ENCODE data around the gene ATP10B.

ATP10B gene

DNA sequence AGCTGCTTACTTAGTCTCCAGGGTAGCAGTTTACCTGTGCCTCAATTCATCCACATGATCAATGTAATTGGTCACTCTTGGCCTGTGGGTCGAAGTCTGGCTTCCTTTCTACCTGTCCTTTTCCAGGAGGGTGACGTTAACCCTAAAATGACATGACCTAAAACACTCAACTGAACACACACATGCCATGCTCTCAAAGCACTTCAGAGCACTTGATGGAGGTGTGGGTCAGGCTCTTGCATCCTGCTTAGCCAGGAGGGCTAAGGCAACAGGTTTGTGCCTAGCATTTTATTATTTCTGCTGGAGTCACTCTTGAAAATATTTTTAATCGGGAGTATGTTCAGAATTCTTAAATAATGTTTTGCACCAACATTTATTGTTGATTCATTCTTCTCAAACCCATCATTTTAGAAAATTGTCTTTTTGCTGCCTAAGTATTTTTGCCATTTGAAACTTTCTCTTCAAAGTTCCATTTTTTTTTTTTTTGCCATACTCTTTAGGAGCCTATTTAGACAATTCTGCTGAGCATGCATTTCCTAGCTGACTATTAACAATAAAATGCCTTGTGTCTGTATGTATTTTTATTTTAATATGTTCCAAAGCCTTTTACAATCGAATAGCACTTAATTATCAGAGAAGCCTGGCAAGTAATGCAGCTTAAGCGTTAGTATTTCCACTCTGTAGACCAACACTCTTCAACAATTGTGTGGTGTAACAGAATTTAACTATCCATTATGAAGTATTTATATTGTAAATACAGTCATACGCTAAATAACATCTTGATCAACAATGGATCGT lies 59.1 kb downstream of the ATP10B start:
- CTCF ChIA-PET, result no interaction called here

DNA sequence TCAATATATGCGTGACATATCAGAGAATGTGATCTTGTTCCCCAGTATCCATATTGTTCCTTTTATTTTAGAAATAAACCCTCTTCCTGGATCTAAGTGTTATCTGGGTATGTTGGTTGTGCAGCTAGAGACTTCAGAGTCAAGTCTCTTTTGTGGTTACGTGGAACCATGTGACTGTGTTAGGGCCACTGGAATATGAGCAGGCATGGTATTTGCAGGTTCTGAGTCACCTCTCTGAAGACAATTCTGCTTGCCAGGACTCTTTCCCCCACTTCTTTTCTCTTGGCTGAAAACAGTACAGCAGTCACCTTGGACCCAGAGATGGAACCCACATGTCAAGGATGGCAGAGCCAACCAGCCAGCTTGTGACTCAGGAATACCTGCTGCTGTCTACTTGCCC lies 59.7 kb downstream of the ATP10B start:
- Mint-ChIP-seq H3K9me3 (no peaks in the 10 kb centered on the region), H3K36me3 (no peaks in the 10 kb centered on the region), H3K27ac (no peak overlapping the region), H3K27me3 (no peaks in the 10 kb centered on the region), H3K4me3 (no peak overlapping the region), H3K4me1 (no peaks in the 10 kb centered on the region)
- CTCF ChIA-PET, result no interaction called here
- no peak for DNase-seq

More for the DNA sequence above, 59.1 kb downstream of the ATP10B start:
- DNase-seq, result no peak
- no peak overlapping the region for H3K4me3 Mint-ChIP-seq
- H3K4me1 Mint-ChIP-seq, result no peaks in the 10 kb centered on the region
- no peaks in the 10 kb centered on the region for H3K9me3 Mint-ChIP-seq
- H3K27me3 Mint-ChIP-seq, result no peaks in the 10 kb centered on the region
- H3K36me3 Mint-ChIP-seq, result no peaks in the 10 kb centered on the region
- H3K27ac Mint-ChIP-seq, result no peak overlapping the region

DNA sequence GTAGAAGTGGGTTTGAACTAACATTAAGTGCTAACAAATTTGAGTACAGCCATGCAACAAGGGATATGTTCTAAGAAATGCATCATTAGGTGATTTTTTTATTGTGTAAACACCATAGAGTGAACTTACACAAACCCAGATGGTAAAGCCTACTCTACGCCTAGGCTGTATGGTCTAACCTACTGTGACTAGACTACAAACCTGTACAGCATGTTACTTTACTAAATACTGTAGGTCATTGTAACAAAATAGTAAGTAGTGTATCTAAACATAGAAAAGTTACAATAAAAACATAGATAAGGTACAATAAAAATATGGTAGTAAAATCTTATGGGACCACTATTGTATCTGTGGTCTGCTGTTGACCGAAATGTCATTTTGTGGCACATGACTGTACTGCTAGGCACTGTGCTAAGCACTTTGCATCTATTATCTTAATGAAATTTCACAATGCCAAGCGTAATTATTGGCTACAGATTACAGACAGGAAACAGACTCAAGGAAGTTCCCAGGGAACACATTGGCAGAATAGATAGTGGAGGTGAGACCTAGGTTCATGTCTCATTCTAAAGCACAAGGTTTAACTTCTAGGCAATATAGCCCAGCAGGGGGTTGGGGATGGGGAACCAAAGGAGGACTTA lies 62.7 kb downstream of the ATP10B start:
- Mint-ChIP-seq H3K4me3 (no peak overlapping the region), H3K27me3 (no peaks in the 10 kb centered on the region), H3K27ac (no peak overlapping the region), H3K4me1 (no peaks in the 10 kb centered on the region), H3K9me3 (no peaks in the 10 kb centered on the region), H3K36me3 (no peaks in the 10 kb centered on the region)
- CTCF ChIA-PET, result no interaction called here
- no peak for DNase-seq

DNA sequence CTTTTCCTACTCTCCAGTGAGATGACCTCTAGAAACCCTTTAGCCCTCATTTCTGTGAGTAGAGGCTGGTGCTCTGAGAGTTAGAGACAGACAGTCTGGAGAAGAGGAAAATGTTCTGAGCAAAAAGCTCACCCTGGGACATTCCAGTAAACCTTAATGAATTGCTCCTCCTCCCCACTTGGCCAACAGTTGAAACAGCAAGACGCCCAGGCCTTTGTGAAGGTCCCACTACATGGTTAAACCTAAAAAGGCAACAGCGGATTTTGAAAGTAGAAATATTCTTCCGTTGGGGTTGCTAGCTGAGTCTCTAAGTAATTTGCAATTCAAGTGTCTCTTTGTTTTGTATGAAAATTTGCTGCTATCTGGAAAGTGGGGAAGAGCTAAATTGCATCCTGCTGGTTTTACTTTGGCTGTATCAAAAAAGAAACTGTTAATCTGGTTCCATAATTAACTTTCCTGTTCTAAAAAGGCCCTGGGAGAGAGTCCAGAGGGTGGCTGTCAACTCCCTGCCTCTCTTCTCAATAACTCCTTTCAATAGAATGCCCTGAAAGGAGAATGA lies 63.8 kb downstream of the ATP10B start:
- Mint-ChIP-seq H3K27ac (no peak overlapping the region), H3K36me3 (no peaks in the 10 kb centered on the region), H3K27me3 (no peaks in the 10 kb centered on the region), H3K4me1 (no peaks in the 10 kb centered on the region), H3K9me3 (no peaks in the 10 kb centered on the region), H3K4me3 (no peak overlapping the region)
- CTCF ChIA-PET, result interaction anchor here (0.9 to 1.5 kb wide), 3 partner anchors 16 to 349 kb away, joined by 3 to 8 read pairs (median 3); no protein-coding TSS in a partner anchor
- DNase-seq, result no peak

DNA sequence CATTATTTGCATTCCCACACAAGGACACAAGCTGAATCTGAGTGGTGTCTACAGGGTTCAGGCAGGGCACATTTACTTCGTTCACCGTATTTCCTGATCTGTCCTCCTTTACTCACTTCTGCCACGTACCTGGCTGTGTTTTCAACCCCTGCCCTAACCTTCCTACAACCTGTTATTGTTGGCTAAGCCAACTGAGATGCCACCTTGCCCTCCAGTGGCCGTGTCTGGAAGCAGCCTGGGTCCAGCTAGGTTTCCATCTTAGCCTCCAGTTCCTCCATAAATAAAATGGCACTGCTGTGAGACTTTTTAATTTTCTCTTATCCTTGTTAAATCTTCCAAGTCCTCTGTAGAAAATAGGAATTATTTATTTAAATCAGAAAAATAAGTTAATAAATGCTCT lies 64.8 kb downstream of the ATP10B start:
- Mint-ChIP-seq H3K4me1 (no peaks in the 10 kb centered on the region), H3K4me3 (no peak overlapping the region), H3K36me3 (no peaks in the 10 kb centered on the region), H3K27ac (no peak overlapping the region), H3K27me3 (no peaks in the 10 kb centered on the region), H3K9me3 (no peaks in the 10 kb centered on the region)
- DNase-seq, result no peak
- CTCF ChIA-PET, result interaction anchor here (0.9 to 1.5 kb wide), 2 partner anchors 345 to 348 kb away, joined by 3 to 8 read pairs; no protein-coding TSS in a partner anchor

DNA sequence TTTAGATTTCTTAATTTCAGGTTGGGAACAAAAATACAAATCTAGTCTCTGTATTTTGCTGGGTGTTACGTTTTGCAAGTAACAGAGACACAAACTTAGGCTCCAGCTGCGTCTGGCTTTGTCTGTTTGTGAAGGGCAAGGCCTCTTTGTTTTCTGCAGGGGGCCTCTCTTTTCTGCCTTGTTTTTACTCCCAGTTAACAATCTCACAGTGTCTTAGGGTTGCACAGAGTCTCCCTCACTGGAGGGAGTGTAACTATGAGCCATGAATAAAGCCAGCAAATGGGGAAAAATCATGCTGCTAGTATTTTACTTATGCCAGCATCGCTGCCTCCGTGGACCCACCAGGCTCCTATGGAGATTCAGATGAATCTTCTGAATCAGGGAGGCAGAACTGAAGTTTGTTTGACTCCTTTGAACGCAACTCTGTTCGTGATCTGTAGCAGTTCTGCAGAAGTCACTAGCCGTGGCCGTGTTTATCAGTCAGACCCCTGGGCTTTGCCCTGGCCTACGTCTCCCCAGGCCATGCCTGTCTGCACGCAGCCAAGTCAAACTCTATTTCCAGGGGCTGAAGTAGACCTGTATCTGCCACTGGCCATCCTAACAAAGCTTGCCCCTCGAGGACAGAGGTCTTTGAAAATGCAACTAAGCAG lies 77.2 kb downstream of the ATP10B start:
- H3K36me3 Mint-ChIP-seq, result no peaks in the 10 kb centered on the region
- no peaks in the 10 kb centered on the region for H3K4me1 Mint-ChIP-seq
- no peaks in the 10 kb centered on the region for H3K9me3 Mint-ChIP-seq
- H3K27ac Mint-ChIP-seq, result no peak overlapping the region
- DNase-seq, result no peak
- H3K27me3 Mint-ChIP-seq, result no peaks in the 10 kb centered on the region
- CTCF ChIA-PET, result no interaction called here
- no peak overlapping the region for H3K4me3 Mint-ChIP-seq

DNA sequence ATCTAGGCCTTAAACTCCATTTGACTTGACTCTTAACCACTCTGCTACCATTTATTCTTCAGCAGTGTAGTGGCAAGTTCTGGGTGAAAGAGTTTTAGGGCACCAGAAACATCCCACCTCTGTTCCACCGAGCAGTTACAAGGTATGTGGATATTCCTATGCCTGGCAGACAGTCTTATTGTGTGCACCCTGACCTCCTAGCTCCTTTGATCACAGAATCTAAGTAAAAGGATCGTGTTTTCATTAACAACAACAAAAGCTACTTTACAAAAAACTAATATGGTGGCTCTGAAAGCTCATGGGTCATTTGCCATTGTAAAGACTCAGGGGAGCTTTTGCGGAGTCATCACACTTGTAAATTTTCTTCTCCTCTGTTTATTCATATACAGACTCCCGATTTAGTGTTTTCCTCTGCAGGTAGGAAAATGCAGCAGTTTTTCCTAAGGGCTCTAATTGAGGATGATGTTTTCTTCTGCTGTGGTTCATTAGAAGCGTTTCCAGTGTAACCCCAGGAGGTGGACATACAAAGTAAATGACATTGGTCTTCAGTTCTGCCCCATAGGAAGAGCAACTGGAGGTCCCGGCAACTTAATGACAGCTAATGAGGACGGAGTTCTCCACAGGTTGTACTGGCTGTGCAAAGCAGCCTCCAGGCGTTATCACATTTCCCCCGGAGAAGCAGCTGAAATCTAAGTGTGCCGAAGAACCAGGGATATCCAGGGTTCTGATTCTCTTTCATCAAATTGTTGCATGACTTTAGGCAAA lies 78.2 kb downstream of the ATP10B start:
- DNase-seq, result no peak
- Mint-ChIP-seq H3K27me3 (no peaks in the 10 kb centered on the region), H3K4me1 (no peaks in the 10 kb centered on the region), H3K4me3 (no peak overlapping the region), H3K36me3 (no peaks in the 10 kb centered on the region), H3K9me3 (no peaks in the 10 kb centered on the region), H3K27ac (no peak overlapping the region)
- CTCF ChIA-PET, result interaction anchor here (1.1 kb wide), 1 partner anchor 29 kb away, joined by 4 read pairs; no protein-coding TSS in a partner anchor

DNA sequence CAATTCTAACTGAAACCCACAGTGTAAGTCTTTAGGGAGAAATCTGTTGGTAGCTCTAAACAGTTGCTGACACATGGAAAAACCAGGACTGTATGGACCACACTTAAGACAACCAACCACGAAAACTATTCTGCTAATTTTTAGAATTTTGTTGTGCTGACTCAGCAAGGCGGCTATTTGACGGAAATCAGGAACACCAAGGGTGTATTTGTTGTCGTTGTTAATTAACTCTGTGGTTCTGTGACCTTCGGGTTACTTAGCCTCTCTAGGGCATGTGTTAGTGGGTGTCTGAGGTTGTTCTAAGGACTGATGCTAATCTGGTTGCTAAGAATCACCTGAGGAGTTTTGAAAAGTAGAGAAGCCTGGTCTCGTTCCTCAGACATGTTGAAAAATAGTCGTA lies 79.2 kb downstream of the ATP10B start:
- H3K9me3 Mint-ChIP-seq, result no peaks in the 10 kb centered on the region
- CTCF ChIA-PET, result interaction anchor here (1.1 to 1.4 kb wide), 2 partner anchors 15 to 30 kb away, joined by 3 to 4 read pairs; no protein-coding TSS in a partner anchor
- H3K27ac Mint-ChIP-seq, result no peak overlapping the region
- H3K4me3 Mint-ChIP-seq, result no peak overlapping the region
- H3K27me3 Mint-ChIP-seq, result no peaks in the 10 kb centered on the region
- H3K4me1 Mint-ChIP-seq, result no peaks in the 10 kb centered on the region
- DNase-seq, result no peak
- no peaks in the 10 kb centered on the region for H3K36me3 Mint-ChIP-seq

DNA sequence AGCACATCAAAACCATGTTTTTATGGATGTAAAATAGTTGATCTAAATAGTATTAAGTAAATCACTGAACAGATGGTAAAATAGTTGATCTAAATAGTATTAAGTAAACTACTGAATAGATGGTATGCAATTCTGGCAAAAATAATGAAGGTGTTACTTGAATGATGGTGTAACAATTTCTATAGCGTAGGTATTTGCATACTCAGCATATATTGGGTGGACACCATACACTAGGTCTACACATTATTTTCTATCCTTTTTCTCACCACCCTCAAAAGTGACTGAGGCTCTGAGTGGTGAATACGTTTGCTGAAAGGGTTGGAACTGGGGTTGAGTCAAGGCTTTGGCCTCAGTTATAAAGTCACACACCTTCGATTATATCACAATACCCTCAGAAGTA lies 81.3 kb downstream of the ATP10B start:
- no peaks in the 10 kb centered on the region for H3K4me1 Mint-ChIP-seq
- CTCF ChIA-PET, result no interaction called here
- H3K36me3 Mint-ChIP-seq, result no peaks in the 10 kb centered on the region
- no peak for DNase-seq
- H3K27ac Mint-ChIP-seq, result no peak overlapping the region
- no peaks in the 10 kb centered on the region for H3K9me3 Mint-ChIP-seq
- H3K4me3 Mint-ChIP-seq, result no peak overlapping the region
- H3K27me3 Mint-ChIP-seq, result no peaks in the 10 kb centered on the region

DNA sequence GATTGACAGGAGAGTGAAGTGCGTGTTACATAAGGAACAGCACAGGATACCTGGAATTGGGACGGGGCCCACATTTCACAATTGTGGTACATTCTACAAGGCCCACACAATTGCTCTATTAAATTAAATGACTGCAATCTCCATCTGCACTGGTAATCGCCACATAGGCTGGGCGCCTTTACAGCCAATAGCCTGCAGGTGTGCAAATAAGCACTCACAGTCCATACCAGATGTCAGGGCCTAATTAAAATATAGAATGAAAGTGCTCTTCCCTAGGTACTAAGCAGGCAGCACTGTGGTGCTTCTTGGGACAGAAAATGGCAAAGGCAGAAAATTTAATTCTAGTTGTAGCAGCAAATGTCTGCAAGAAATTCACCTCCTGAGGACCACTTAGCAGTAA lies 82.7 kb downstream of the ATP10B start:
- Mint-ChIP-seq H3K9me3 (no peaks in the 10 kb centered on the region), H3K4me1 (no peaks in the 10 kb centered on the region), H3K36me3 (no peaks in the 10 kb centered on the region), H3K27ac (no peak overlapping the region), H3K4me3 (no peak overlapping the region), H3K27me3 (no peaks in the 10 kb centered on the region)
- CTCF ChIA-PET, result no interaction called here
- DNase-seq, result no peak

DNA sequence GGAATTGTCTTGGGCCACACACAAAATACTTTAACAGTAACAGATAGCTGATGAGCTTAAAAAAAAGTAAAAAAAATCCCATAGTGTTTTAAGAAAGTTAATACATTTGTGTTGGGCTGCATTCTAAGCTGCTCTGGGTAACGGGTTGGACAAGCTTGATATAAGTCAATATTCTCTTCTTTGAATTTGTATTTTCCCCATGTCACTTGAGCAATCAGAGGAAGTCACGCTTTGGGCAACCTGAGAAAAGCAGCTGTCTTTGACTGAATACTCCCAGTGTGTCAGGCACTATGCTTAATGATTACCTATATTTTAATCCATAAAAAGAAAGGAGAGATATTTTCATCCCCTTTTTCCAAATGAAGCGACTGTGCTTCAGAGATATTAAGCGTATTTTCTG lies 84.9 kb downstream of the ATP10B start:
- Mint-ChIP-seq H3K4me3 (no peak overlapping the region), H3K9me3 (no peaks in the 10 kb centered on the region), H3K4me1 (no peaks in the 10 kb centered on the region), H3K27me3 (no peaks in the 10 kb centered on the region), H3K36me3 (no peaks in the 10 kb centered on the region), H3K27ac (no peak overlapping the region)
- no peak for DNase-seq
- CTCF ChIA-PET, result interaction anchor here (0.6 kb wide), 1 partner anchor 19 kb away, joined by 3 read pairs; no protein-coding TSS in a partner anchor

DNA sequence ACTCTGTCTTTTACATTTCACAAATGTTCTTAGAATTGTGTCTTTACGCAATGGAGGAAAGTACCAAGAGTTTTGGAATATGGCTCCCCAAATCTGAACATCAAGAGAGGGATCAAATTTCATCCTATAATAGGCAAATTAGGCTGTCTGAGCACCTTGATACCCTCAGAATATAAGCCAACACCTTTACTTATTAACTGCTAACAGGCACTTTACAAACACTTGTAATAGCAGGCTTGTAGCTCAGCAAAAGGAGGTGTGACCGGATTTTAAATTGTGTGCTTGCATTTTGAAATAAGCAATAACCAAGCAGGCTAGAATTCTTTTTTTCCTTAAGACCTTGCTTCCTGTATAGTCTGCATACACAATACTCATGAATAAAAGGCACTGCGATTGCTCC lies 92.0 kb downstream of the ATP10B start:
- Mint-ChIP-seq H3K36me3 (no peaks in the 10 kb centered on the region), H3K27me3 (peaks cover 6% of the 10 kb centered on the region)

DNA sequence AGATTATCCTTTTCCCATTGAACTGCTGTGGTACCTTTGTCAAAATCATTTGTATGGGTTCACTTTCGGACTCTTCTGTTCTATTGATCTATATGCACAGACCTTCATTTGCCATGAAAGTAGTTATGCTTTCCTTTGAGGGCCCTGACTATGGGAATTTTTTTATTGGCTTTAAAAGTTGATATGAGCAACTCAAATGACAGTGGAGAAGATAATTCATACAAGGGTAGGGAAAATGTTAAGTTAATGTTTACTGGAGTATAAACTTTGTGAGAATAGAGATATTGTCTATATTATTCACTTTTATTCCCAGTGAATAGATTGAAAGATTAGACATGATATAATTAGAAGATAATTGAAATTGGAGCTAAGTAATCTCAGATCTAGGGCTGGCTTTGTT lies 94.8 kb downstream of the ATP10B start:
- CTCF ChIA-PET, result no interaction called here

More for the DNA sequence above, 92.0 kb downstream of the ATP10B start:
- Mint-ChIP-seq H3K4me3 (no peak overlapping the region), H3K4me1 (no peaks in the 10 kb centered on the region), H3K9me3 (no peaks in the 10 kb centered on the region), H3K27ac (no peak overlapping the region)
- CTCF ChIA-PET, result interaction anchor here (0.7 kb wide), 1 partner anchor 838 kb away, joined by 3 read pairs; no protein-coding TSS in a partner anchor
- DNase-seq, result no peak

More for the DNA sequence above, 94.8 kb downstream of the ATP10B start:
- Mint-ChIP-seq H3K4me3 (no peak overlapping the region), H3K4me1 (no peaks in the 10 kb centered on the region), H3K36me3 (no peaks in the 10 kb centered on the region), H3K27me3 (peaks cover 6% of the 10 kb centered on the region), H3K27ac (no peak overlapping the region), H3K9me3 (no peaks in the 10 kb centered on the region)
- DNase-seq, result no peak
